ENCODE data around the gene CLDN15. TPM values are rescaled to one million over a fixed set of nuclear protein-coding genes. Genes with fewer than 3 reads are reported as not detected.

The CLDN15 gene
- total RNA-seq, 2 donors from 2014 or later: 9.2 to 17.4 TPM

DNA sequence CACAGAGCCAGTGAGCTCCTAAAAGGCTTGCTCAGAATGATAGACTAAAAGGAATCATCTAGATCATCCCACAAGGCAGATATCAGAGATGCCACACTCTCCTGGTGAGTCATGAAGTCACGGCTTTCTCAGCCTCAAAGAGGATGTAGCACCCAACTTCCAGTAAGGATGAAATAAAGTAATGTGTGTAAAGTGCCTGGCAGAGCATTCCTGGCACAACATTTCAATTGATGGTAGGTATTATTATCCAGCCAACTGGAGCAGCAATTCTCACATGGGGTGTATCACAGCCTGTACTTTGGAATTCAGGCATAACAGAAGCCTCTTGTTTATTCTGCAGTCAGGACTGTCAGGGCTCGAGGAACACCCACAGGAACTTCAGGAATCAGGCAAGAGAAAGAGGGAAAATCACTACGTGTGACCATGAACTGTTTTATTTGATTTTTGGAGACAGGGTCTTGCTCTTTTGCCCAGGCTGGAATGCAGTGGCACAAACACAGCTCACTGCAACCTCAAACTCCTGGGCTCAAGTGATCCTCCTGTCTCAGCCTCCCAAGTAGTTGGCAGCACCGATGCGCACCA is 52.3 kb downstream of the CLDN15 start:
- Histone ChIP-seq H3K36me3 (no peaks in the 10 kb centered on the region), H3K4me1 (replicated peaks) (no peaks in the 10 kb centered on the region), H3K9me3 (no peaks in the 10 kb centered on the region), H3K4me3 (no peak overlapping the region), H3K27me3 (replicated peaks; ENCODE audit: insufficient read depth) (no peaks in the 10 kb centered on the region), H3K27ac (no peak overlapping the region)
- TF ChIP-seq, protein P1, sequence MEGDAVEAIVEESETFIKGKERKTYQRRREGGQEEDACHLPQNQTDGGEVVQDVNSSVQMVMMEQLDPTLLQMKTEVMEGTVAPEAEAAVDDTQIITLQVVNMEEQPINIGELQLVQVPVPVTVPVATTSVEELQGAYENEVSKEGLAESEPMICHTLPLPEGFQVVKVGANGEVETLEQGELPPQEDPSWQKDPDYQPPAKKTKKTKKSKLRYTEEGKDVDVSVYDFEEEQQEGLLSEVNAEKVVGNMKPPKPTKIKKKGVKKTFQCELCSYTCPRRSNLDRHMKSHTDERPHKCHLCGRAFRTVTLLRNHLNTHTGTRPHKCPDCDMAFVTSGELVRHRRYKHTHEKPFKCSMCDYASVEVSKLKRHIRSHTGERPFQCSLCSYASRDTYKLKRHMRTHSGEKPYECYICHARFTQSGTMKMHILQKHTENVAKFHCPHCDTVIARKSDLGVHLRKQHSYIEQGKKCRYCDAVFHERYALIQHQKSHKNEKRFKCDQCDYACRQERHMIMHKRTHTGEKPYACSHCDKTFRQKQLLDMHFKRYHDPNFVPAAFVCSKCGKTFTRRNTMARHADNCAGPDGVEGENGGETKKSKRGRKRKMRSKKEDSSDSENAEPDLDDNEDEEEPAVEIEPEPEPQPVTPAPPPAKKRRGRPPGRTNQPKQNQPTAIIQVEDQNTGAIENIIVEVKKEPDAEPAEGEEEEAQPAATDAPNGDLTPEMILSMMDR (IDR thresholded peaks at IDR 0.05): no peak
- no peak for TF ChIP-seq POLR2A (IDR thresholded peaks at IDR 0.05)
- no peak for TF ChIP-seq POLR2AphosphoS5 (IDR thresholded peaks at IDR 0.05)
- intact Hi-C loops (cut with DNase I): no loop called here
- 47% methylated on average over 5 of the region's 5 CpGs for WGBS
- no peak for DNase-seq (ENCODE audit: low spot score)

Small RNAs within 50 kb of the gene (small RNA-seq; reads per million reads assigned to genes)
- gene RNU6-1104P: 0 reads per million in 2 donors

Other genes with a start within 250 kb of the CLDN15 start
- under 1 TPM in 1 of 2 donors, not detected in 1; 0.23 TPM for gene MUC17, start 217.7 kb downstream of the CLDN15 start, total RNA-seq
- gene TRIM56, start 152.3 kb downstream of the CLDN15 start, total RNA-seq: 10 to 100 TPM; 32.0 to 36.1 TPM
- gene SERPINE1, start 110.7 kb downstream of the CLDN15 start, total RNA-seq: 10 to 100 TPM in 1 of 2 donors, 1 to 10 TPM in 1; 3.7 to 24.4 TPM
- 10 to 100 TPM; 47.2 to 90.0 TPM for gene AP1S1, start 83.3 kb downstream of the CLDN15 start, total RNA-seq
- gene VGF, start 72.2 kb downstream of the CLDN15 start, total RNA-seq: under 1 TPM; 0.14 to 0.68 TPM
- gene NAT16, start 57.5 kb downstream of the CLDN15 start, total RNA-seq: not detected
- not detected for gene MOGAT3, start 36.8 kb downstream of the CLDN15 start, total RNA-seq
- gene PLOD3, start 20.2 kb downstream of the CLDN15 start, total RNA-seq: 10 to 100 TPM; 24.2 to 52.5 TPM
- gene ZNHIT1, start 19.6 kb downstream of the CLDN15 start, total RNA-seq: 100 to 1,000 TPM in 1 of 2 donors, 10 to 100 TPM in 1; 75.2 to 109 TPM
- gene FIS1, start 7.3 kb upstream of the CLDN15 start, total RNA-seq: 100 to 1,000 TPM; 238 to 256 TPM
- gene IFT22, start 84.0 kb upstream of the CLDN15 start, total RNA-seq: 10 to 100 TPM; 24.7 to 37.7 TPM
- gene COL26A1, start 125.1 kb upstream of the CLDN15 start, total RNA-seq: 10 to 100 TPM in 1 of 2 donors, 1 to 10 TPM in 1; 3.8 to 10.3 TPM

Measured in prostate gland (tissue), 2 donors.